Ishikawa (cell line): ENCODE measurements around the gene CCL17.

Experiments used
- CEBPB ChIP-seq: IDR thresholded peaks from 2 replicates; pipeline ENCODE4 v1.6.1; 2012
- EP300 ChIP-seq: IDR thresholded peaks from 2 replicates; pipeline ENCODE4 v1.6.1; 2012; ENCODE audit warnings: borderline replicate concordance
- MAX ChIP-seq: IDR thresholded peaks from 2 replicates; pipeline ENCODE4 v1.6.1; 2012
- RAD21 ChIP-seq: IDR thresholded peaks from 2 replicates; pipeline ENCODE4 v1.6.1; 2012; ENCODE audit warnings: low read depth
- USF1 ChIP-seq: IDR thresholded peaks from 2 replicates; pipeline ENCODE4 v1.6.1; 2012
- YY1 ChIP-seq: IDR thresholded peaks from 2 replicates; pipeline ENCODE4 v1.6.1; 2012; ENCODE audit warnings: low read depth
- ZBTB7A ChIP-seq: IDR thresholded peaks from 2 replicates; pipeline ENCODE4 v1.6.1; 2012; ENCODE audit warnings: low read depth

- TF ChIP-seq CEBPB (no peak), EP300 (no peak), MAX (no peak), ZBTB7A (no peak), USF1 (no peak), YY1 (no peak), RAD21 (no peak)
These were observed 25.0 kb upstream of the CCL17 start for GRCh38 chr16:57379579-57379978.
